GM10266 (cell line): ENCODE measurements around the gene CHMP5.

Experiments used
- DNase-seq: peaks from one replicate; pipeline ENCODE4 v3.0.0; 2012; ENCODE audit errors: extremely low spot score
- CTCF ChIP-seq: IDR thresholded peaks from 2 replicates; pipeline ENCODE4 v1.5.1; 2012; ENCODE audit warnings: mild to moderate bottlenecking, low read depth; ENCODE audit not compliant: control insufficient read depth, insufficient read depth; ENCODE audit errors: missing control alignments

Gene CHMP5

GRCh38 chr9:33233626-33234342 lies 31.1 kb upstream of the CHMP5 start:
- no peak for TF ChIP-seq CTCF
- DNase-seq, result no peak

DNA sequence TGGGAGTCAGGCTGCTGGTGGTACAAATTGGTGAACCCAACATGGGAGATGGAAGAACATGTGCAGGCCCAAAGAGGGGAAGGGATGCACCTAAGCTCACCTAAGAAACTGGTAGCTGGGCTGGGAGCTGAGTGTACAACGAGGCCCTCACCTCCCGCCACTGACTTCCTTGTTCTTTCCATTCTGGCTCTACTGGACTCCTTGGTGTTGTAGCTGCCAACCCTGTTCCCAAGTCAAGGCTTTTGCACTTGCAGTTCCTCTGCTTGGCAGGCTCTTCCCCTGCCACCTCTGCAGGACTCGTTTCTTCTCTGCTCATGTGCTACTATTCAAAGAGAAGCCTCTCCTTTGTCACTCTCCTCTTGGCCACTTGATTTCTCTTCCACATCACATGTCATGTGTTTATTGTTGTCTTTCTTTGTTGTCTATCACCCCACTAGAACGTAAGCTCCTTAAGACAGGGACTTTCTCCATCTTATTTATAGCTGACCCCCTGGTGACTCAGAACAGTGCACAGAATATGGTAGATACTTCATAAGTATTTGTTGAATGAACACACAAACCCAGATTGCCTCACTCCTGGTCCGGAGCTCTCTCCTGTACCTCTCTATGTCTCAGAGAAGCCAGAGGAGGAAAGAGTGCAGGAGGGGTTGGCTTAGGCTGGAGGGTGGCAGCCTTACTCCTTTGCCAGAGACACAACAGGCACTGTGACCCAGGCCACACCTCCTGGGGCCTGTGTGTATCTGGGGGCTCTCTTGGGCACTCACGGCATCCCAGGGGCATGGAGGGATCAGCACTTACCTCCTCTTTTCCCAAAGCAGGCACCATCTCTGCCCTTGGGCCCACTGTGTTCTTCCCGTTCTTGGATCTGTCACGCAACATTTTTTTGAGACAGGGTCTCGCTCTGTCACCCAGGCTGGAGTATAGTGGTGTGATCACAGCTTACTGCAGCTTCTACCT lies 30.1 kb upstream of the CHMP5 start:
- no peak for DNase-seq
- TF ChIP-seq CTCF, result no peak

DNA sequence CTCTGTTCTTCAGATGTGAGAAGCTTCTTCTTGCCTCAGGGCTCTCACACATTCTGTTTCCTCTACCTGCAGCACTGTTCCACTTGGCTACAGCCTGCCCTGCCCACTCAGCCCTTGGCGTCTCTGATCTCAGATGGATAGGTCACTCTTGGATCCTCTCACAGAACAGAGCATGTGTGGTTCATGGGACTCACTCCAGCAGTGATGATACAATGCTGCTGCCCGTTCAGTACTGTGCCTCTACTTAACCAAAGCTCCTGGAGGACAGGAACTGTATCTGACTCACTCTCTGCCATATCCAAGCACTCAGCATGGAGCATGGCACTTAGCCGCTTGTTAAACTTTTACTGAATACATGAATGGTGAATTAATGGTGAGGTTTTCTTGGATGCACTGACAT lies 28.3 kb upstream of the CHMP5 start:
- TF ChIP-seq CTCF, result no peak
- DNase-seq, result no peak

GRCh38 chr9:33239921-33240320 lies 24.9 kb upstream of the CHMP5 start, which contains the start of gene SPINK4:
TSS of gene SPINK4 (plus strand) at chr9:33240167. CDS start at chr9:33240209, 42 bp downstream.
- TF ChIP-seq CTCF, result no peak
- DNase-seq, result no peak

DNA sequence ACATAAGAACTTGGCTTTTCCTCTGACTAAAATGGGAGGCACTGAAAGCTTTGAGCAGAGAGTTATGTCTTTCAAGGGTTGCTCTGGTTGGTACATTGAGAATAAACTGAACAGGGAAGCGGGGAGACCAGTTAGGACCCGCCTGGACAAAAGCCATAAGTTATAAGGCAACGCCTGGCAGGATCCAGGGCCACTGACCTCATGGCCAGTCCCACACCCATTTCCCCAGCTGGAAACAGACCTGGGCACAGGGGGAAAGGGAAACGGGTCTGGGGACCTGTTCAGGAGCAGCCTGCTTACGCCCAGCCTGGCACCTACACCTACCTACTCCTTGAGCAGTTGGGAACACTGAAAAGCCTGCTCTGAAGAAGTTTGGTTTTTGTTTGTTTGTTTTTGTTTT lies 23.6 kb upstream of the CHMP5 start:
- no peak for TF ChIP-seq CTCF
- no peak for DNase-seq

- no peak for TF ChIP-seq CTCF
- DNase-seq, result no peak
These were observed 22.2 kb upstream of the CHMP5 start for GRCh38 chr9:33242609-33243134.

- TF ChIP-seq CTCF, result no peak
- DNase-seq, result no peak
These were observed 20.6 kb upstream of the CHMP5 start for GRCh38 chr9:33244137-33244784.
